Transverse colon (tissue), 4 donors: Measurements from ENCODE around the gene CCNY. TPM values are rescaled to one million over a fixed set of nuclear protein-coding genes. Genes with fewer than 3 reads are reported as not detected.
"Not testable (repeated sequence)": the region's sequence is repeated elsewhere in the genome, so short reads cannot be mapped to it uniquely, and the experiment has no call there.

Experiments used
- DNase-seq: peaks from one replicate; pipeline ENCODE4 v3.0.0-alpha.2; 2019
- H3K27ac ChIP-seq, 4 donors: fragments of 200-600 bp; sonication (generic); 2 replicates each; pipeline ENCODE4 v1.5.1; 2016 to 2018; ENCODE audit warnings: inconsistent platforms in 4 of 4
- H3K27me3 ChIP-seq: fragments of 200-600 bp; sonication (generic); 2 replicates; pipeline ENCODE4 v1.5.1; 2017; ENCODE audit warnings: inconsistent platforms
- H3K36me3 ChIP-seq, 4 donors: fragments of 200-600 bp; sonication (generic); 2 replicates each; pipeline ENCODE4 v1.5.1; 2017 to 2019; ENCODE audit warnings: inconsistent platforms in 4 of 4
- H3K4me1 ChIP-seq, 4 donors: fragments of 200-600 bp; sonication (generic); 2 replicates each; pipeline ENCODE4 v1.5.1; 2017 to 2020; ENCODE audit warnings: inconsistent platforms in 4 of 4
- H3K4me3 ChIP-seq, 4 donors: fragments of 200-600 bp; sonication (generic); 1 replicate in 1 of 4; 2 replicates in 3 of 4; pipeline versions ENCODE4 v1.5.1 to v1.6.1; 2017 to 2019; ENCODE audit warnings: inconsistent platforms in 4 of 4
- H3K9me3 ChIP-seq, 2 donors: fragments of 200-600 bp; sonication (generic); 2 replicates each; pipeline ENCODE4 v1.5.1; 2017 to 2019; ENCODE audit warnings: inconsistent platforms in 2 of 2
- CTCF ChIP-seq, 5 experiments: fragments of 200-600 bp in 3 of 5; fragments of 450-650 bp in 2 of 5; sonication (generic) in 3 of 5; IDR thresholded peaks; 1 replicate in 2 of 5; 2 replicates in 3 of 5; pipeline ENCODE4 v1.5.1; 2016 to 2017; ENCODE audit warnings: antibody characterized with exemption in 5 of 5, inconsistent platforms in 3 of 5, mild to moderate bottlenecking in 2 of 5, moderate library complexity in 1 of 5
- EP300 ChIP-seq: sonication (generic); formaldehyde crosslinking; IDR thresholded peaks from one replicate; pipeline ENCODE4 v1.6.1; 2017; ENCODE audit warnings: antibody characterized with exemption, low read depth
- POLR2A ChIP-seq: fragments of 450-650 bp; IDR thresholded peaks from one replicate; pipeline ENCODE4 v1.6.1; 2016; ENCODE audit warnings: antibody characterized with exemption, mild to moderate bottlenecking, moderate library complexity
- POLR2AphosphoS5 ChIP-seq, 3 donors: sonication (generic); formaldehyde crosslinking; IDR thresholded peaks; one replicate each; pipeline ENCODE4 v1.6.1; 2016; ENCODE audit warnings: antibody characterized with exemption in 3 of 3
- WGBS, 2 donors: methylation state at CpG; one replicate each; pipeline ENCODE4 v1.1.5; 2018; ENCODE audit warnings: low coverage in 1 of 2; 5-methylcytosine and 5-hydroxymethylcytosine counted together
- in situ Hi-C, 4 donors: fragments of 200-750 bp; cut with MboI; loops; one replicate each; pipeline versions ENCODE4 v1.15.0 to v1.15.1; 2017; ENCODE audit warnings: low sequenced_read_pairs in 3 of 4, low pct_ligation_motif_present in 1 of 4, low pct_unique_long_range_greater_than_20kb in 1 of 4
- intact Hi-C: fragments of 100-400 bp; cut with DNase I; formaldehyde crosslinking; loops from one replicate; pipeline ENCODE4 v1.15.1; 2023; ENCODE audit warnings: low total_unique reads
- total RNA-seq, 4 donors: library from RNA; depleted of rRNA; stranded (reverse); fragments of >200 nt; gene quantifications; one replicate each; pipeline ENCODE4 v1.1.0, GENCODE V29; 2016

Gene CCNY
- total RNA-seq, 4 donors from 2014 or later: 19.5 to 53.9 (median 41.4) TPM

GRCh38 chr10:35353805-35354204, 17.5 kb downstream of the CCNY start:
- H3K36me3 ChIP-seq: no peaks in the 10 kb centered on the region
- no peaks in the 10 kb centered on the region for H3K9me3 ChIP-seq
- intact Hi-C loops (no loop called here), in situ Hi-C loops (no loop called here)
- H3K27me3 ChIP-seq: no peaks in the 10 kb centered on the region
- peaks cover 10 to 59% (median 15%) of the 10 kb centered on the region in 4 donors for H3K4me1 ChIP-seq
- no peak for DNase-seq
- no peak for TF ChIP-seq CTCF (IDR thresholded peaks at IDR 0.05)
- TF ChIP-seq EP300: no peak
- no peak for TF ChIP-seq POLR2AphosphoS5 (IDR thresholded peaks at IDR 0.05)
- TF ChIP-seq POLR2A: no peak
- H3K4me3 ChIP-seq: no peak overlapping the region
- 60 to 86% methylated on average over 1 of the region's 1 CpG for WGBS, 2 donors
- no peak overlapping the region for H3K27ac ChIP-seq

GRCh38 chr10:35354257-35354656, 17.9 kb downstream of the CCNY start:
- DNase-seq, H3K27me3 ChIP-seq, H3K4me3 ChIP-seq, H3K36me3 ChIP-seq, intact Hi-C loops, H3K27ac ChIP-seq, H3K9me3 ChIP-seq, in situ Hi-C loops: not testable (repeated sequence)
- peaks cover 10 to 58% (median 13%) of the 10 kb centered on the region in 4 donors for H3K4me1 ChIP-seq
- 72 to 80% methylated on average over 6 to 9 of the region's 9 CpGs for WGBS, 2 donors

DNA sequence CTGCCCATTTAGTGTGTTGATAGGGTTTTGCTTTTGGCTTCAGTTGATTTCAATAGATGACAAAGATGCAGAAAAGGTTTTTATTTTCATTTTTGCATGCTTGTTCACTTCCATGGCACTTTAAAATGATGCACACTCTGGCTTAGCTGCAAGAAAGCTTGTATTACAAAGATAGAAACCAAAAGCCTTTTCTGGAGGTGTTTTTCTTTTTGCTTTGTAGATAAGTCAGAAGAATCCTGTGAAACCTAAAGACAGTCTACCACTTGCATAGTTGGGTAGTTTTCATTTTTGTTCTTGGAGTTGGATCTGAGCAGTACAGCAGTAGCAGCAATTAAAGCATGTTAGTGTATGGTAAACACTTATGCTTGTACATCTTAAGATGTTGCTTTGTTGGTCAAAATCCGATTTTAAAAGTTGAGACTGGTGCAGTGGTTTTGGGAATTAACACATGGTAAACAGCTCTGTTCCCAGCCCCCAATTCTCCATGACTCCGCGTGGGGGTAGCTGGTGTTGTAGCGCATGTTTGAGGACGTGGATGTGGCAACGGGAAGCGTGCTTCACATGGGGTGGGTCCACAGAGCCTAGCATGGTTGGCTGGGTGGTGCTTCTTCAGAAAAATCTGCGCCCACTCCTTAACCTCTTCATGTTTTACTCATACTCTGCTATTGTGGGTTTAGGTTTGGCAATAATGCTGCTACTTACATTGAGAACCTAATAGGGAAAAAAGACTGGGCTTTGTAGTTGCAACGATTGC, 19.8 kb downstream of the CCNY start:
- no peaks in the 10 kb centered on the region for H3K9me3 ChIP-seq
- no peak overlapping the region for H3K27ac ChIP-seq
- no peaks in the 10 kb centered on the region for H3K27me3 ChIP-seq
- intact Hi-C loops: no loop called here
- H3K4me1 ChIP-seq: peaks cover 9 to 53% (median 12%) of the 10 kb centered on the region in 4 donors
- no peak for TF ChIP-seq CTCF (IDR thresholded peaks at IDR 0.05)
- TF ChIP-seq POLR2AphosphoS5 (IDR thresholded peaks at IDR 0.05): no peak
- TF ChIP-seq POLR2A: no peak
- no peak for TF ChIP-seq EP300
- H3K36me3 ChIP-seq: no peaks in the 10 kb centered on the region
- no peak for DNase-seq
- in situ Hi-C loops: no loop called here
- WGBS, 2 donors: 73 to 74% methylated on average over 2 to 9 of the region's 9 CpGs
- H3K4me3 ChIP-seq: no peak overlapping the region

DNA sequence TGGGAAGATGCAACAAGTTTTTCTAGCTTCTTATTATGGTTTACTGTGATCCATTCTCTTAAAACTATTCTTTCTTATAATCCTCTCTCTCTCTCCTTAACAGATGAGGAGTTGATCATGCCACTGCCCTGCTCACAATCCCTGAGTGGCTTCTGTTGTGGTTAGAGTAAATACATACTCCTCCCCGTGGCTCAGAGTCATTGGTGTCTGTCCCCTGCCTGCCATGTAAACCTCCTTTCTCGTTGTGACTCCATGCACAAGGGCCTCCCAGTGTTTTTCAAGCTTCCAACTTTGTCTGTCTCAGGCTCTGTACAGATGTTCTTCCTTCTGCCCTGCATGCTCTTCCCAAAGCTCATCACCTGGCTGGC, 20.4 kb downstream of the CCNY start:
- no peak for DNase-seq
- Histone ChIP-seq H3K27ac (no peak overlapping the region), H3K4me1 (peaks cover 9 to 47% (median 10%) of the 10 kb centered on the region in 4 donors), H3K9me3 (no peaks in the 10 kb centered on the region), H3K27me3 (no peaks in the 10 kb centered on the region), H3K36me3 (no peaks in the 10 kb centered on the region), H3K4me3 (no peak overlapping the region)
- 31% methylated on average over 2 of the region's 2 CpGs; no CpG with 5 or more reads in 1 of the 2 donors for whole genome bisulfite sequencing, 2 donors
- TF ChIP-seq POLR2A: no peak
- TF ChIP-seq EP300: no peak
- no peak for TF ChIP-seq POLR2AphosphoS5 (IDR thresholded peaks at IDR 0.05)
- TF ChIP-seq CTCF (IDR thresholded peaks at IDR 0.05): no peak
- in situ Hi-C loops (no loop called here), intact Hi-C loops (no loop called here)
